ENCODE results near the gene TBC1D8B.

Gene TBC1D8B

GRCh38 chrX:106899276-106899675, 96.8 kb downstream of the TBC1D8B start:
- DNase-seq, result no peak

DNA sequence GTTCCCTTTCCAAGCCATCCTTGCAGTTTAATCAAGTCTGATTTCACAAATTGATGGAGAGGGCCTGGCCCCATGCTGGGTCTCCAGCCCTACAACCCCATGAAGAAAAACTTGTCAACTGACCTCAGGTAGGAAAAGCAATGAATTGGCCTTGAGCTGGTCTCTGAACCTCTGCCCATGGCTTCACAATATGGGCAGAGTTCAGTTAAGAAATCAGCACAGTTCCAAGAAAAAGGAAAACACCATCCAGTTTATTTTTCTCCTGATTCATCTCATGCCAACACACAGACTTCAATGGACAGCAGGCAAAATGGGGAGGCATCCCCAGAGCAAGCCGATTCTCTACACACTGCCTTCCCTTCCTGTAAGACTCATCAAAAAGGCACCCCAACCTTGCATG, 97.4 kb downstream of the TBC1D8B start:
- DNase-seq, result no peak

- no peak for DNase-seq
These were observed 98.9 kb downstream of the TBC1D8B start for GRCh38 chrX:106901341-106901740.

DNA sequence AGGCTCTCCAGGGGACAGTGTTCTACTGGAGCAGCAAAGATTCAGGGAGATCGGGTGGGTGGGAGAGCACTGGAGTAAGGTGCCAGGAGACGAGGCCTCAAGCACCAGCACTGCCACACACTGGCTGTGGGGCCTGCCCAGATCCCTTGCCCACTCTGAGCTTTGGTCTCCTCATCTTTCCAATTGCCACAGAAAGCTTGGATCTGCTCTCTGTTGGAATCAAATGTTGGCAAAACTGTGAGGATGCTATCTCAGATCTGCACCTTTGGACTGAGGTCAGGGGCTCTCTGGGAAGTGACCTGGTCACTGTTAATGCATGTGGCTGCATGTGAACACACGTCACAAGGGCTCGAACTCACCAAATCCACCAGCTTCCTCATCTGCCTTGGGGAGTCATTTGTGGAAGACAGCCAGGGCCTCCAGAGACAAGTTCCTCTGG, 99.3 kb downstream of the TBC1D8B start:
- DNase-seq, result no peak

GRCh38 chrX:106902684-106903083, 100.2 kb downstream of the TBC1D8B start:
- DNase-seq, result no peak

GRCh38 chrX:106903291-106903824, 100.9 kb downstream of the TBC1D8B start, which contains the start of gene RIPPLY1:
TSS of gene RIPPLY1 (minus strand) at chrX:106903341. CDS start at chrX:106903287, 54 bp downstream.
- no peak for DNase-seq

- no peak for DNase-seq
These were observed 101.5 kb downstream of the TBC1D8B start for GRCh38 chrX:106903856-106904528.

- no peak for DNase-seq
These were observed 102.7 kb downstream of the TBC1D8B start for GRCh38 chrX:106905064-106905708.

- DNase-seq, result no peak
These were observed 103.9 kb downstream of the TBC1D8B start for GRCh38 chrX:106906361-106906760.

DNA sequence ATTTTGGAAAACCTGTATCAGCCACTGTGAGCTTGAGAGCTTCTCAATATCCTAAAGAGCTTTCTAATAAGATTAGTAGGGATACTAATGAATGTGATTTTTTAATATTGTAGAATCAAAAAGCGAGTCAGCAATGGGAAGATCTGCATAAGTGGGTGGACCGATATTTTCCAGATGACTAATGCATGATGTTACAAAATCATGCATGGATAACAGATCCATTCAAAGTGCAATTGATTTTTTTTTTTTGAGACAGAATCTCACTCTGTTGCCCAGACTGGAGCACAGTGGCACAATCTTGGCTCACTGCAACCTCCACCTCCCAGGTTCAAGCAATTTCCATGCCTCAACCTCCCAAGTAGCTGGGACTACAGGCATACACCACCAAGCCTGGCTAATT, 110.4 kb downstream of the TBC1D8B start:
- DNase-seq, result no peak

DNA sequence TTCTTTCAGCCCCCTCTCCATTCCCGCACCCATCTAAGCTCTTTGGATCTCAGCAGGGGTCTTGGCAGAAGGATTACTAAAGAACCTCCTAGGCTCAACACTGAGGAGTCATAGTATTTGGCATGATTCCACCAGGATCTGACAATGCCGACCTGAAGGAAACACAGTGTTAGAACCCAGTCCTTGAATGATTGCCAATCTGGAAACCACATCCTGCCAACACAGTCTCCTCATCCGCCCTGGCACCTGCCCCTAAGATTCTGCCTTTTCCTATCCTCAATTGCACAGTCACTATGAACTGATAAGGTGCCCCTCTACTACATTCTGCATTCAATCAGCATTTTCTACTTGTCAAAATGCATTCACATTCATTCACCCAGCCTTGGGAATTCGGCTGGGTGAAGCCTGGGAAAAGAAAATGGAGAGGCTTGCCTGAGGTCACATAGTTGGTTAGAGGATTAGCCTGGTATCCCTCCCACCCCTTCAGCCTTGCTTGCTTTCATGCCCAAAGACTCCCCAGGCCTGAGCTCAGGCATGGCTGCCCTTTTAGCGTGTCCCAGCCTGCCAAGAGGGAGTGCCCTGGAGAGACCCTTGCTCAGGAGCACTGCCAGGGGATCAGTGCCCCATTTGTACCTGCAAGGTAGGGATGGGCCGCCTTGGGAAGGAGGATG, 115.5 kb downstream of the TBC1D8B start:
- no peak for DNase-seq

- no peak for DNase-seq
These were observed 117.5 kb downstream of the TBC1D8B start, which contains the start of gene CLDN2 for GRCh38 chrX:106919932-106920452. TSS of gene CLDN2 (plus strand) at chrX:106920402. CDS start at chrX:106928229, 7,827 bp downstream.

- DNase-seq, result no peak
These were observed 119.2 kb downstream of the TBC1D8B start for GRCh38 chrX:106921637-106922036.

Measured in activated CD4-positive, alpha-beta T cell treated with anti-CD3 and anti-CD28 coated beads, Interleukin-2, amount 50 U/mL, for 4 hours (primary cell).